GM12878 (cell line): ENCODE data around the gene INVS. TPM values are rescaled to one million over a fixed set of nuclear protein-coding genes. Genes with fewer than 3 reads are reported as not detected.

Experiments used
- ATAC-seq: fragments of 200-7000 bp; cut with Tn5 transposase; 3 replicates; pipeline ENCODE4 v1.9.1; 2020; ENCODE audit warnings: mild to moderate bottlenecking, moderate library complexity
- BruUV-seq: library from RNA; stranded (reverse); fragments of 400-500 nt; replicated peaks from 2 replicates; lab custom pipeline; 2021; lab: Mats Ljungman, UMichigan
- CTCF ChIA-PET: fragments of 300-600 bp; sonication (Branson Sonifier 250); formaldehyde crosslinking; extraction: SDS; loops from one replicate; lab custom pipeline; 2021; ENCODE audit warnings: inconsistent platforms; lab: Yijun Ruan, JAX
- POLR2A ChIA-PET: fragments of 350-600 bp; formaldehyde crosslinking; extraction: SDS; loops from one replicate; lab custom pipeline; 2021; ENCODE audit warnings: inconsistent platforms; lab: Charles Lee
- RAD21 ChIA-PET: fragments of 300-600 bp; sonication (Branson Sonifier 250); formaldehyde crosslinking; loops from one replicate; lab custom pipeline; 2023; ENCODE audit warnings: antibody characterized with exemption; ENCODE audit not compliant: unreplicated experiment; lab: Charles Lee
- SMC1A ChIA-PET: fragments of 300-600 bp; sonication (Branson Sonifier 250); formaldehyde crosslinking; loops from one replicate; lab custom pipeline; 2023; ENCODE audit not compliant: unreplicated experiment, uncharacterized antibody; lab: Charles Lee
- DNase-seq: peaks from one replicate; pipeline ENCODE4 v3.0.0-alpha.2; 2011; ENCODE audit warnings: low read depth, low spot score
- FAIRE-seq: peaks from 3 replicates; lab custom pipeline; 2011; peaks lifted over from hg19 to GRCh38; lab: Jason Lieb, UNC
- H2AFZ ChIP-seq: 2 replicates; pipeline ENCODE4 v1.6.0; 2011; ENCODE audit warnings: low read depth, low read length, control low read depth; ENCODE audit not compliant: control insufficient read depth
- H3K27ac ChIP-seq: 2 replicates; pipeline ENCODE4 v1.5.1; 2011; ENCODE audit warnings: control low read depth; ENCODE audit not compliant: control insufficient read depth, insufficient read depth
- H3K27me3 ChIP-seq, 2 experiments: replicated peaks in 1 of 2; 2 replicates each; pipeline versions ENCODE4 v1.6.0 to v1.6.1; 2011; ENCODE audit warnings: low read length in 1 of 2; ENCODE audit not compliant: control insufficient read depth in 2 of 2, insufficient read depth in 2 of 2
- H3K36me3 ChIP-seq, 2 experiments: 2 replicates each; pipeline ENCODE4 v1.5.1; 2011; ENCODE audit warnings: low read length in 1 of 2; ENCODE audit not compliant: control insufficient read depth in 2 of 2, insufficient read depth in 2 of 2
- H3K4me1 ChIP-seq: 2 replicates; pipeline ENCODE4 v1.6.1; 2011; ENCODE audit warnings: mild to moderate bottlenecking, low read length, moderate library complexity, mixed read lengths; ENCODE audit not compliant: control insufficient read depth, insufficient read depth
- H3K4me2 ChIP-seq: 2 replicates; pipeline ENCODE4 v1.6.0; 2011; ENCODE audit warnings: control low read depth; ENCODE audit not compliant: control insufficient read depth, insufficient read depth
- H3K4me3 ChIP-seq: fragments of 200-600 bp; sonication (generic); 2 replicates; pipeline ENCODE4 v1.5.1; 2016
- H3K79me2 ChIP-seq: 2 replicates; pipeline ENCODE4 v1.6.0; 2011; ENCODE audit warnings: low read length; ENCODE audit not compliant: control insufficient read depth, insufficient read depth
- H3K9ac ChIP-seq: 2 replicates; pipeline ENCODE4 v1.8.0; 2011; ENCODE audit warnings: low read length, control low read depth, mixed read lengths; ENCODE audit not compliant: control insufficient read depth, insufficient read depth
- H3K9me3 ChIP-seq: replicated peaks from 3 replicates; pipeline ENCODE4 v1.5.1; 2011; ENCODE audit warnings: mild to moderate bottlenecking, low read length; ENCODE audit not compliant: control insufficient read depth, insufficient read depth
- H4K20me1 ChIP-seq: 2 replicates; pipeline ENCODE4 v1.6.0; 2011; ENCODE audit not compliant: control insufficient read depth, insufficient read depth
- CBX5 ChIP-seq: sonication (generic); IDR thresholded peaks from 2 replicates; pipeline ENCODE4 v1.6.1; 2016; ENCODE audit warnings: low read depth, moderate library complexity, mild to moderate bottlenecking, inconsistent platforms
- CHD1 ChIP-seq: IDR thresholded peaks from 2 replicates; pipeline ENCODE4 v1.6.1; 2012; ENCODE audit warnings: low read depth, low read length, improper control_type of control experiment
- CTCF ChIP-seq, 3 experiments: IDR thresholded peaks in 2 of 3; conservative IDR thresholded peaks in 1 of 3; 2 replicates each; pipeline ENCODE4 v1.5.1; 2011; ENCODE audit warnings: low read depth in 3 of 3, low read length in 3 of 3, mild to moderate bottlenecking in 3 of 3, control low read depth in 2 of 3, moderate library complexity in 2 of 3, inconsistent platforms in 1 of 3, mixed read lengths in 1 of 3; ENCODE audit not compliant: control insufficient read depth in 2 of 3, insufficient read depth in 1 of 3; ENCODE audit errors: extremely low read depth in 1 of 3
- FOXK2 ChIP-seq: fragments of 450-650 bp; IDR thresholded peaks from 2 replicates; pipeline ENCODE4 v1.6.1; 2017; ENCODE audit warnings: mild to moderate bottlenecking, moderate library complexity
- POLR2A ChIP-seq: IDR thresholded peaks from 2 replicates; pipeline ENCODE4 v1.6.1; 2011; ENCODE audit warnings: low read depth, mild to moderate bottlenecking, low read length
- POLR2AphosphoS2 ChIP-seq: IDR thresholded peaks from 2 replicates; pipeline ENCODE4 v1.6.1; 2011; ENCODE audit warnings: low read depth, mild to moderate bottlenecking, low read length, improper control_type of control experiment, moderate library complexity
- SP1 ChIP-seq: IDR thresholded peaks from one replicate; pipeline ENCODE4 v1.6.1; 2011; ENCODE audit warnings: low read depth, low read length
- ZNF24 ChIP-seq: fragments of 450-650 bp; IDR thresholded peaks from 2 replicates; pipeline ENCODE4 v1.6.1; 2017; ENCODE audit warnings: antibody characterized with exemption, mild to moderate bottlenecking
- WGBS: methylation state at CpG from one replicate; pipeline ENCODE4 v1.1.6; 2016; ENCODE audit warnings: low lambda C conversion rate; ENCODE audit not compliant: insufficient replicate concordance, insufficient coverage; ENCODE audit errors: missing lambda C conversion rate; 5-methylcytosine and 5-hydroxymethylcytosine counted together
- in situ Hi-C: fragments of 300-500 bp; cut with MboI; formaldehyde crosslinking; loops from 9 replicates; pipeline ENCODE4 v1.14.3; 2018; ENCODE audit warnings: mixed read lengths
- intact Hi-C: fragments of 100-400 bp; cut with micrococcal nuclease; formaldehyde crosslinking; loops from one replicate; pipeline ENCODE4 v1.14.2; 2022; ENCODE audit not compliant: unreplicated experiment
- polyA plus RNA-seq, 11 experiments: library from polyadenylated mRNA; depleted of rRNA in 4 of 11; unstranded in 6 of 11; stranded (reverse) in 5 of 11; fragments of >200 nt; fragmentation: Nextera tagmentation in 4 of 11; fragmentation: Illumina TruSeq in 1 of 11; extraction: Ambion mirVana in 4 of 11; extraction: Trizol in 1 of 11; gene quantifications; 1 replicate in 1 of 11; 2 replicates in 10 of 11; pipeline versions ENCODE4 v1.2.1 to v1.2.3, GENCODE V29; 2011 to 2016; ENCODE audit warnings: inconsistent platforms in 2 of 11, missing spikeins in 2 of 11, low read depth in 1 of 11
- total RNA-seq, 4 experiments: library from RNA; depleted of rRNA in 3 of 4; stranded (reverse); fragments of >200 nt in 3 of 4; fragmentation: Illumina TruSeq in 1 of 4; extraction: Trizol in 1 of 4; gene quantifications; 2 replicates each; pipeline versions ENCODE4 v1.2.1 to v1.2.3, GENCODE V29; 2013 to 2021
- TF ChIP-seq, protein P1 (sequence below): fragments of 450-650 bp; formaldehyde crosslinking; IDR thresholded peaks from 2 replicates; pipeline ENCODE4 v1.4.0; 2020; ENCODE audit warnings: mild to moderate bottlenecking, moderate library complexity

Gene INVS
- total and polyA plus RNA-seq, 10 of the 15 experiments (the other 5 are each of a cell fraction or from before 2014, with no cell fraction given), result 0.93 to 20.8 (median 13.2) TPM

DNA sequence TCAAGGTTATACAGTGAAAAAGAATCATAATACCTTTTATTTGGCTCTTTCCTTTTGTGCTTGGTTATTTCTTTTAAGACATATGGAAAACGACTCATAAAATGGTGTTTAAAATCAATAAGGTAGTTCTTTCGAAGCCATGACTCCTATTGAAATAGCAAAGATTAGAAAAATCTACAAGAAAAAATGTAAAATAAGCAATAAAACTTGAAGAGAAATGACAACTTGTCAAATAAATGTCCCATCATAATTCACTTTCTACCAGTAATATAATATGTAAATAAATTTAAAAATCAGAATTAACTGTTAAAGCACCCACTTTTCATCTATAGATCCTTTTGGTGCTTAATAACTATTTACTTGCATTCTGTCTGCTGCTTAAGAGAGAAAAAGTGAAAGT lies 241.2 kb downstream of the INVS start:
- ChIA-PET CTCF (interaction anchor here (1.0 to 2.7 kb wide), 3 partner anchors 10 to 19 kb away, joined by 3 to 16 read pairs (median 9); no protein-coding TSS in a partner anchor), RAD21 (no interaction called here), POLR2A (no interaction called here)
- no peaks in the 10 kb centered on the region for H4K20me1 ChIP-seq
- peaks cover 27% of the 10 kb centered on the region for H3K79me2 ChIP-seq
- in situ Hi-C loops (no loop called here), intact Hi-C loops (no loop called here)
- H3K9ac ChIP-seq, result no peak overlapping the region
- no peaks in the 10 kb centered on the region for H3K27me3 ChIP-seq
- no peaks in the 10 kb centered on the region for H3K9me3 ChIP-seq
- DNase-seq (no peak), FAIRE-seq (no peak)
- no peak overlapping the region for H2AFZ ChIP-seq
- peaks cover 3 to 16% of the 10 kb centered on the region in 2 experiments for H3K36me3 ChIP-seq
- BruUV-seq, result no TSS peak
- H3K27ac ChIP-seq, result no peak overlapping the region
- peaks cover 3% of the 10 kb centered on the region; the same call in 1 of the 2 replicates for H3K4me1 ChIP-seq
- no peak overlapping the region for H3K4me2 ChIP-seq
- TF ChIP-seq, protein P1, sequence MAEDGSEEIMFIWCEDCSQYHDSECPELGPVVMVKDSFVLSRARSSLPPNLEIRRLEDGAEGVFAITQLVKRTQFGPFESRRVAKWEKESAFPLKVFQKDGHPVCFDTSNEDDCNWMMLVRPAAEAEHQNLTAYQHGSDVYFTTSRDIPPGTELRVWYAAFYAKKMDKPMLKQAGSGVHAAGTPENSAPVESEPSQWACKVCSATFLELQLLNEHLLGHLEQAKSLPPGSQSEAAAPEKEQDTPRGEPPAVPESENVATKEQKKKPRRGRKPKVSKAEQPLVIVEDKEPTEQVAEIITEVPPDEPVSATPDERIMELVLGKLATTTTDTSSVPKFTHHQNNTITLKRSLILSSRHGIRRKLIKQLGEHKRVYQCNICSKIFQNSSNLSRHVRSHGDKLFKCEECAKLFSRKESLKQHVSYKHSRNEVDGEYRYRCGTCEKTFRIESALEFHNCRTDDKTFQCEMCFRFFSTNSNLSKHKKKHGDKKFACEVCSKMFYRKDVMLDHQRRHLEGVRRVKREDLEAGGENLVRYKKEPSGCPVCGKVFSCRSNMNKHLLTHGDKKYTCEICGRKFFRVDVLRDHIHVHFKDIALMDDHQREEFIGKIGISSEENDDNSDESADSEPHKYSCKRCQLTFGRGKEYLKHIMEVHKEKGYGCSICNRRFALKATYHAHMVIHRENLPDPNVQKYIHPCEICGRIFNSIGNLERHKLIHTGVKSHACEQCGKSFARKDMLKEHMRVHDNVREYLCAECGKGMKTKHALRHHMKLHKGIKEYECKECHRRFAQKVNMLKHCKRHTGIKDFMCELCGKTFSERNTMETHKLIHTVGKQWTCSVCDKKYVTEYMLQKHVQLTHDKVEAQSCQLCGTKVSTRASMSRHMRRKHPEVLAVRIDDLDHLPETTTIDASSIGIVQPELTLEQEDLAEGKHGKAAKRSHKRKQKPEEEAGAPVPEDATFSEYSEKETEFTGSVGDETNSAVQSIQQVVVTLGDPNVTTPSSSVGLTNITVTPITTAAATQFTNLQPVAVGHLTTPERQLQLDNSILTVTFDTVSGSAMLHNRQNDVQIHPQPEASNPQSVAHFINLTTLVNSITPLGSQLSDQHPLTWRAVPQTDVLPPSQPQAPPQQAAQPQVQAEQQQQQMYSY (CRISPR knock-in tag), result no peak
- TF ChIP-seq POLR2AphosphoS2 (no peak), FOXK2 (no peak), ZNF24 (no peak), CTCF (IDR thresholded peaks at IDR 0.05 in 2 of 3, conservative IDR thresholded peaks at IDR 0.05 in 1 of 3; ENCODE audit: control insufficient read depth in 2 of 3, extremely low read depth in 1 of 3, insufficient read depth in 1 of 3, low read depth in 3 of 3, low read length in 3 of 3) (no peak), CBX5 (no peak), POLR2A (no peak), SP1 (no peak), CHD1 (no peak)
- TF ChIP-seq, all 136 proteins: peak for 0
- no peak for ATAC-seq
- no peak overlapping the region for H3K4me3 ChIP-seq
- SMC1A ChIA-PET, result interaction anchor here (0.9 to 1.0 kb wide), 2 partner anchors 10 to 13 kb away, joined by 3 to 4 read pairs; no protein-coding TSS in a partner anchor
- WGBS, result 93% methylated on average over 2 of the region's 2 CpGs
